Neural progenitor cell (in vitro differentiated cells): ENCODE data around the gene PKNOX2. TPM values are rescaled to one million over a fixed set of nuclear protein-coding genes. Genes with fewer than 3 reads are reported as not detected.

ENCODE experiments used
- DNase-seq: peaks from one replicate; pipeline ENCODE4 v3.0.0-alpha.2; 2016; ENCODE audit warnings: low spot score
- H2AFZ ChIP-seq: fragments of 200-600 bp; sonication (generic); replicated peaks from 2 replicates; pipeline ENCODE4 v1.6.1; 2016; ENCODE audit warnings: antibody characterized with exemption
- H3F3A ChIP-seq: fragments of 200-600 bp; sonication (generic); 2 replicates; pipeline ENCODE4 v1.6.1; 2016; ENCODE audit warnings: antibody characterized with exemption, low read depth
- H3K27ac ChIP-seq: fragments of 200-600 bp; sonication (generic); 2 replicates; pipeline ENCODE4 v1.5.1; 2016; ENCODE audit warnings: mild to moderate bottlenecking
- H3K27me3 ChIP-seq: fragments of 200-600 bp; sonication (generic); 2 replicates; pipeline ENCODE4 v1.6.1; 2016; ENCODE audit warnings: mild to moderate bottlenecking, moderate library complexity
- H3K36me3 ChIP-seq: fragments of 200-600 bp; sonication (generic); 2 replicates; pipeline ENCODE4 v1.5.1; 2016
- H3K4me1 ChIP-seq: fragments of 200-600 bp; sonication (generic); 2 replicates; pipeline ENCODE4 v1.6.1; 2016; ENCODE audit warnings: mixed run types
- H3K4me2 ChIP-seq: fragments of 200-600 bp; sonication (generic); 2 replicates; pipeline ENCODE4 v1.6.1; 2016
- H3K4me3 ChIP-seq: fragments of 200-600 bp; sonication (generic); 2 replicates; pipeline ENCODE4 v1.5.1; 2016
- H3K79me2 ChIP-seq: fragments of 200-600 bp; sonication (generic); 2 replicates; pipeline ENCODE4 v1.6.1; 2016; ENCODE audit warnings: low read depth
- H3K9ac ChIP-seq: fragments of 200-600 bp; sonication (generic); 2 replicates; pipeline ENCODE4 v1.6.1; 2016
- H3K9me3 ChIP-seq: fragments of 200-600 bp; sonication (generic); 2 replicates; pipeline ENCODE4 v1.5.1; 2016; ENCODE audit warnings: low read depth
- H4K20me1 ChIP-seq: fragments of 200-600 bp; sonication (generic); 2 replicates; pipeline ENCODE4 v1.6.1; 2016; ENCODE audit warnings: low read depth
- H3K27ac Mint-ChIP-seq: 3 replicates; pipeline ENCODE4 v1.8.0; 2021; ENCODE audit warnings: mixed read lengths
- H3K27me3 Mint-ChIP-seq: 2 replicates; pipeline ENCODE4 v1.8.0; 2022; ENCODE audit warnings: low read depth, mild to moderate bottlenecking, inconsistent platforms, moderate library complexity, mixed read lengths; ENCODE audit not compliant: insufficient read depth
- H3K36me3 Mint-ChIP-seq: 3 replicates; pipeline ENCODE4 v1.8.0; 2021; ENCODE audit warnings: mixed read lengths
- H3K4me1 Mint-ChIP-seq: 3 replicates; pipeline ENCODE4 v1.8.0; 2021; ENCODE audit warnings: mixed read lengths
- H3K4me3 Mint-ChIP-seq: 3 replicates; pipeline ENCODE4 v1.8.0; 2021; ENCODE audit warnings: mild to moderate bottlenecking, moderate library complexity, mixed read lengths
- H3K9me3 Mint-ChIP-seq: 3 replicates; pipeline ENCODE4 v1.8.0; 2020; ENCODE audit warnings: mixed read lengths
- CTCF ChIP-seq: fragments of 200-600 bp; sonication (generic); IDR thresholded peaks from 2 replicates; pipeline ENCODE4 v1.5.1; 2017; ENCODE audit warnings: antibody characterized with exemption, mild to moderate bottlenecking
- EZH2 ChIP-seq: fragments of 200-600 bp; sonication (generic); IDR thresholded peaks from 2 replicates; pipeline ENCODE4 v1.6.1; 2017; ENCODE audit warnings: antibody characterized with exemption, mild to moderate bottlenecking, moderate library complexity
- EZH2phosphoT487 ChIP-seq: fragments of 200-600 bp; sonication (generic); IDR thresholded peaks from 2 replicates; pipeline ENCODE4 v1.6.1; 2017; ENCODE audit warnings: antibody characterized with exemption
- total RNA-seq: library from RNA; depleted of rRNA; stranded (reverse); fragments of >200 nt; gene quantifications from 2 replicates; pipeline ENCODE4 v1.2.3, GENCODE V29; 2015; ENCODE audit warnings: low replicate concordance

The PKNOX2 gene
- total RNA-seq, 1 donor from 2014 or later = 4.3 TPM

- Mint-ChIP-seq H3K9me3 (peaks cover 14% of the 10 kb centered on the region), H3K27ac (no peak overlapping the region), H3K4me1 (peaks cover 18% of the 10 kb centered on the region), H3K36me3 (peaks cover 31% of the 10 kb centered on the region), H3K27me3 (peaks cover 11% of the 10 kb centered on the region), H3K4me3 (no peak overlapping the region)
- no peaks in the 10 kb centered on the region for H3K36me3 ChIP-seq
- no peaks in the 10 kb centered on the region for H4K20me1 ChIP-seq
- peaks cover 16% of the 10 kb centered on the region for H3K4me1 ChIP-seq
- H2AFZ ChIP-seq = no peak overlapping the region
- no peak overlapping the region for H3K4me3 ChIP-seq
- DNase-seq = no peak
- H3K9ac ChIP-seq = no peak overlapping the region
- peak overlapping the region; percentile 42 for H3K4me2 ChIP-seq
- H3F3A ChIP-seq = no peaks in the 10 kb centered on the region
- H3K9me3 ChIP-seq = no peaks in the 10 kb centered on the region
- TF ChIP-seq EZH2 = no peak
- no peaks in the 10 kb centered on the region for H3K27me3 ChIP-seq
- no peak overlapping the region for H3K27ac ChIP-seq
- no peaks in the 10 kb centered on the region for H3K79me2 ChIP-seq
Observed at GRCh38 chr11:125314276-125315078, 149.9 kb downstream of the PKNOX2 start.

GRCh38 chr11:125315079-125315740 lies 150.7 kb downstream of the PKNOX2 start:
- Histone ChIP-seq H3K4me2 (peak overlapping the region; percentile 42), H3F3A (no peaks in the 10 kb centered on the region), H3K36me3 (no peaks in the 10 kb centered on the region), H2AFZ (no peak overlapping the region), H3K9ac (no peak overlapping the region), H3K79me2 (no peaks in the 10 kb centered on the region), H3K9me3 (no peaks in the 10 kb centered on the region), H4K20me1 (no peaks in the 10 kb centered on the region), H3K4me3 (no peak overlapping the region), H3K4me1 (peaks cover 16% of the 10 kb centered on the region), H3K27ac (no peak overlapping the region), H3K27me3 (no peaks in the 10 kb centered on the region)
- DNase-seq = no peak
- no peak overlapping the region for H3K4me3 Mint-ChIP-seq
- peaks cover 11% of the 10 kb centered on the region for H3K27me3 Mint-ChIP-seq
- H3K27ac Mint-ChIP-seq = no peak overlapping the region
- TF ChIP-seq EZH2 = no peak
- TF ChIP-seq CTCF = no peak
- TF ChIP-seq EZH2phosphoT487 = no peak
- H3K36me3 Mint-ChIP-seq = peaks cover 26% of the 10 kb centered on the region
- peaks cover 14% of the 10 kb centered on the region for H3K9me3 Mint-ChIP-seq
- peaks cover 21% of the 10 kb centered on the region for H3K4me1 Mint-ChIP-seq

GRCh38 chr11:125317416-125317815 lies 152.9 kb downstream of the PKNOX2 start:
- H3K9ac ChIP-seq = no peak overlapping the region
- peaks cover 13% of the 10 kb centered on the region for H3K27me3 Mint-ChIP-seq
- no peaks in the 10 kb centered on the region for H3K36me3 ChIP-seq
- H3K4me1 ChIP-seq = peaks cover 21% of the 10 kb centered on the region
- H3F3A ChIP-seq = no peaks in the 10 kb centered on the region
- H2AFZ ChIP-seq = no peak overlapping the region
- TF ChIP-seq CTCF (no peak), EZH2 (no peak), EZH2phosphoT487 (no peak)
- H3K36me3 Mint-ChIP-seq = peaks cover 26% of the 10 kb centered on the region
- no peak overlapping the region for H3K4me3 Mint-ChIP-seq
- no peak overlapping the region for H3K27ac Mint-ChIP-seq
- H3K4me1 Mint-ChIP-seq = peaks cover 22% of the 10 kb centered on the region
- H4K20me1 ChIP-seq = no peaks in the 10 kb centered on the region
- no peaks in the 10 kb centered on the region for H3K79me2 ChIP-seq
- H3K27ac ChIP-seq = no peak overlapping the region
- H3K9me3 Mint-ChIP-seq = peaks cover 14% of the 10 kb centered on the region
- H3K4me3 ChIP-seq = no peak overlapping the region
- H3K9me3 ChIP-seq = no peaks in the 10 kb centered on the region
- no peaks in the 10 kb centered on the region for H3K27me3 ChIP-seq
- no peak for DNase-seq
- H3K4me2 ChIP-seq = no peak overlapping the region

GRCh38 chr11:125319649-125320048 lies 155.1 kb downstream of the PKNOX2 start:
- Histone ChIP-seq H3K36me3 (no peaks in the 10 kb centered on the region), H2AFZ (no peak overlapping the region), H3K4me3 (no peak overlapping the region), H3K27me3 (no peaks in the 10 kb centered on the region), H3K4me1 (peaks cover 13% of the 10 kb centered on the region), H3F3A (no peaks in the 10 kb centered on the region), H3K79me2 (no peaks in the 10 kb centered on the region), H3K9me3 (no peaks in the 10 kb centered on the region), H3K4me2 (no peak overlapping the region), H3K27ac (no peak overlapping the region), H4K20me1 (no peaks in the 10 kb centered on the region), H3K9ac (no peak overlapping the region)
- DNase-seq = no peak
- TF ChIP-seq EZH2phosphoT487 (no peak), CTCF (no peak), EZH2 (no peak)
- H3K4me1 Mint-ChIP-seq = peaks cover 21% of the 10 kb centered on the region
- H3K27ac Mint-ChIP-seq = no peak overlapping the region
- no peak overlapping the region for H3K4me3 Mint-ChIP-seq
- peaks cover 8% of the 10 kb centered on the region for H3K27me3 Mint-ChIP-seq
- peaks cover 27% of the 10 kb centered on the region for H3K36me3 Mint-ChIP-seq
- H3K9me3 Mint-ChIP-seq = peaks cover 14% of the 10 kb centered on the region
